ENCODE results near the gene FOXP2.
"Not testable (repeated sequence)": the region's sequence is repeated elsewhere in the genome, so short reads cannot be mapped to it uniquely, and the experiment has no call there.

The FOXP2 gene

GRCh38 chr7:114598946-114599345 lies 184.3 kb downstream of the FOXP2 start:
- DNase-seq = no peak

GRCh38 chr7:114606100-114606499 lies 191.5 kb downstream of the FOXP2 start:
- DNase-seq = no peak

- DNase-seq = not testable (repeated sequence)
These were observed 194.2 kb downstream of the FOXP2 start for GRCh38 chr7:114608822-114609221.

- no peak for DNase-seq
These were observed 205.6 kb downstream of the FOXP2 start for GRCh38 chr7:114620208-114620607.

- no peak for DNase-seq
These were observed 207.6 kb downstream of the FOXP2 start for GRCh38 chr7:114622221-114622620.

- no peak for DNase-seq
These were observed 208.5 kb downstream of the FOXP2 start for GRCh38 chr7:114623146-114623545.

- no peak for DNase-seq
These were observed 212.6 kb downstream of the FOXP2 start for GRCh38 chr7:114627231-114627630.

- DNase-seq = no peak
These were observed 213.7 kb downstream of the FOXP2 start for GRCh38 chr7:114628362-114628761.

GRCh38 chr7:114629762-114630161 lies 215.1 kb downstream of the FOXP2 start:
- DNase-seq = no peak

GRCh38 chr7:114630201-114630990 lies 215.8 kb downstream of the FOXP2 start:
- DNase-seq = no peak

- DNase-seq = no peak
These were observed 216.7 kb downstream of the FOXP2 start for GRCh38 chr7:114631249-114631822.

- DNase-seq = no peak
These were observed 224.8 kb downstream of the FOXP2 start for GRCh38 chr7:114639451-114639850.

- DNase-seq = no peak
These were observed 229.8 kb downstream of the FOXP2 start for GRCh38 chr7:114644455-114644854.

- DNase-seq = no peak
These were observed 230.8 kb downstream of the FOXP2 start for GRCh38 chr7:114645451-114645850.

GRCh38 chr7:114647518-114647917 lies 232.9 kb downstream of the FOXP2 start:
- DNase-seq = no peak

- no peak for DNase-seq
These were observed 233.5 kb downstream of the FOXP2 start for GRCh38 chr7:114648117-114648516.

GRCh38 chr7:114648680-114649079 lies 234.1 kb downstream of the FOXP2 start:
- DNase-seq = no peak

GRCh38 chr7:114649689-114650088 lies 235.1 kb downstream of the FOXP2 start:
- DNase-seq = no peak

- DNase-seq = no peak
These were observed 235.9 kb downstream of the FOXP2 start for GRCh38 chr7:114650491-114650890.

GRCh38 chr7:114652041-114652440 lies 237.4 kb downstream of the FOXP2 start:
- no peak for DNase-seq

GRCh38 chr7:114653364-114654088 lies 238.9 kb downstream of the FOXP2 start:
- DNase-seq = no peak

GRCh38 chr7:114656466-114656865 lies 241.9 kb downstream of the FOXP2 start:
- no peak for DNase-seq

GRCh38 chr7:114657279-114657678 lies 242.7 kb downstream of the FOXP2 start:
- DNase-seq = no peak

- DNase-seq = no peak
These were observed 243.6 kb downstream of the FOXP2 start for GRCh38 chr7:114658216-114658615.

Data from T-helper 9 cell (primary cell).